HG03159 (cell line): ENCODE measurements around the gene SGMS1.
"Not testable (repeated sequence)": the region's sequence is repeated elsewhere in the genome, so short reads cannot be mapped to it uniquely, and the experiment has no call there.

ENCODE experiments used
- ATAC-seq: cut with Tn5 transposase; IDR thresholded peaks from one replicate; pipeline ENCODE4 v1.9.1; 2021; ENCODE audit warnings: mild to moderate bottlenecking, moderate library complexity; ENCODE audit not compliant: unreplicated experiment

SGMS1 gene

DNA sequence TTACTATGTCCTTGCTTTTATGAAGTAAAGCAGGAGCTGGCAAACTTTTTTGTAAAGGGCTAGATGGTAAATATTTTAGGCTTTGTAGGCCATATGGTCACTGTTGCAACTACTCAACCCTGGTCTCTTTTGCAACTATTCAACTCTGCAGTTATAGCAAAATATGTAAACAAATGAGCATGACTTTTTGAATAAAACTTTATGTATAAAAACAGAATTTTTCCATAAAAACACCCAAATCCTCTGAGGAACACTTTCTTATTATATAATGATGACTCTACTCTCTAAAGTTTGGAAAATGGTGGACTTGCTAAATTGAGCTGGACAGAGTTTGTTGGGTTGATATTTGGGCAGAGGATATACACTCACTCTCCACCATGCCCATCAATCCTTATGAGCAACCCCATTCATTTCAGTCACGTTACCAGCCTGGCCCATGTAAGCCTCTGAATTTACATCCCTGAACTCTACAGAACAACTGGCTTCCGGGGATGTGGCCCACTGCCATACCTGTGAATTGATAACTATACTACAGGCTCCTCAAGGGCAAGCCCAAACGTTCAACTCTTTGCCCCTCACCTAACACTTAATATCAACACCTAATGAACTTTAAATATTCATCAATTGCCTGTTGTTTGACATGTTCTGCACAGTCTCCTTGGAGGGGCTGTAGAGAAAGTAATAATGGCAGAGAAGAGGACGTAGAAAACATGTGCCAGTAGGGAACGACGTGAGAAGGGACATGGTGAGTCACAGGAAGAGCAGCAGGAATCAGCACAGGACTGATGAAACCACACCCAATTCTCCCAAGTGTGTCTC, 37.6 kb downstream of the SGMS1 start:
- no peak for ATAC-seq

GRCh38 chr10:50582766-50583762, 40.7 kb downstream of the SGMS1 start:
- no peak for ATAC-seq

- ATAC-seq, result no peak
These were observed 41.7 kb downstream of the SGMS1 start for GRCh38 chr10:50582046-50582445.

DNA sequence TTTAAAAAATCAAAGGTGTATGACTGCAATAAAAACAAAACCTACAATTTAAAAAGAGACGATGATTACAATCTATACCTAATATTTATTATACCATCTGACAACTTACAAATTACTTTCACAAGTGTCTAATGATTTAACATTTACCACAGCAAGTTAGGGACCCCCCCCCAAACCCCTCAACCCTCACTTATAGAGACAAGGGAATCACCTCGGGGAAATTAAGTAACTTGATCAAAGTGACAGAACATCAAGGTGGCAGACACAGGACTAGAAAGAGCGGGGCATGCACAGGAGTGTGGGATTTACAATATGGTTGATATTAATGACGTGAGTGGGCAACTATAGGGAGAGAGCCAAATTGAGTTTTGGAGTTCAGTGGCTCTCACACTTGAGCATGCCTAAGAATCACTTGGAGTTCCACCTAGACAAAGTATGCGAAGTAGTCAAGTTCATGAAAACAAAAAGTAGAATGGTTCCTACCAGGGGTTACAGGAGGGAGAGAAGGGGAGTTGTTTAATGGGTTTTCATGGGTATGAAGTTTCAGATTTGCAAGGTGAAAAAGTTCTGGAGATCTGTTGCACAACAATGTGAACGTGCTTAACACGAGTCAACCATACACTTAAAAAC, 43.4 kb downstream of the SGMS1 start:
- no peak for ATAC-seq

DNA sequence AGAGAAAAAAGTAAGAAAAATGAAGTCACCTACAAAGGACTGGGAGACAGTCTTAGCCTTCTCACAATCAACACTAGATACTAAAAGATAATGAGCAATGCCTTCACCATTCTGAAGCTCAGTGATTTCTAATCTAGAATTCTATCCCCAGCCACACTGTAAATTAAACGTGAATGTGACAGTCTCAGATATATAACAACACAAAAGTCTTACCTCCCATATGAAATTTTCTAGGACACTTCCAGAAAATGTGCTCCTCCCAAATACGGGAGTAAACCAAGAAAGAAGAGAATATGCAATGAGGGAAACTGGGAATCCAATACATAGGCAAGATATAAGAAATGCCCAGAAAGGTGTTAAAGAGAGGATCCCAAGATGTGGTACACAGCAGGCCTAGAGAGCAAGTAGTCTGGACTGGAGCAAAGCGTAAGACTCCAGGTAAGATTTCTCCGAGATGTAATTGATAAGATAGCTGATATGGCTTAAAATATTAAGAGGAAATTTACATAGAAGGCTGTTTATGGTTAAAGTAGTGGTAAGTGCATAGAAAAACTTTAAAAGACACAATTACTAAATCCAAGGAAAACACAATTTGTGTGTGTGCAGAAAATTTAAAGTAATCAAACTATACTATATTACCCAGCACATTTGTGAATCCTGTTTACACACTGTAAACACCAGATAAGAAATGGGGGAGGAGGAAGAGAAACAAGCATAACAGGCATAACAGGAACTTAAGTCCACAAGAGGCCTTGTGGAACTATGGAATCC, 44.1 kb downstream of the SGMS1 start:
- no peak for ATAC-seq

DNA sequence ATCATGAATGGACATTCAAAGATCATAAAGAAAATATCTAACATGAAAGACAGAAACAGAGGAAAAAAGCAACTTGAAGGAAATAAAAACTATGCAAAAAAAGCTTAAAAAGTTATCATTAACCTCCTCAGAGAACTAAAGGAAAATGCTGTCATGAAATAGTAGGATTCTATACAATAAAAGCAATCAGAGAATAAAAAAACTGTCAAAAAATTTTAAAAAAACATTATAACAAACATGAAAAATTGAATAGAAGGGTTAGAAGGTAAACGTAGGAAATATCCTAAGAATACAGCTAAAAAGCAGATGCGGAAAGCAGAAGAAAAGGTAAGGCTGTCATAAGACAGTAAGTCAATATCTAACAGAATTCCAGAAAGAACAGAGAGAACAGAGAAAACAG, 44.8 kb downstream of the SGMS1 start:
- no peak for ATAC-seq

- no peak for ATAC-seq
These were observed 45.9 kb downstream of the SGMS1 start for GRCh38 chr10:50577681-50578350.

DNA sequence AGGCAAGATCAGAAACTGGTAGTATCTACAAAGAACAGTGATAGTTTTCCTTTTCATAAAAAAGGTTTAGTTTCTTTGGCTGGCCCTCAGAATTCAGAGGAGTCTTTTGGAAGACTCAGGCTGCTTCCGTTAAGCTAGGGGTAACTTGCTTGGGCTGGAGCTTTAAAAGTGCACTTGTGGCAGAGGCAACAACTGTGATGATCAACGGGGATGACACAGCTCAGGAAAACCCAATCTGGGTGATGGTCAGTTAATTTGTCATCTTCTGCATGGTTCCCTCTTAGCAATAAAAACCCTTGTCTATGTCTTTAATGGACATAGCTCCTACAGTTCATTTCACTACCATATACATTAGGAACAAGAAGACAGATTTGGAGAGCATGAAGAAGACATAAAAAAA, 46.7 kb downstream of the SGMS1 start:
- ATAC-seq, result no peak

DNA sequence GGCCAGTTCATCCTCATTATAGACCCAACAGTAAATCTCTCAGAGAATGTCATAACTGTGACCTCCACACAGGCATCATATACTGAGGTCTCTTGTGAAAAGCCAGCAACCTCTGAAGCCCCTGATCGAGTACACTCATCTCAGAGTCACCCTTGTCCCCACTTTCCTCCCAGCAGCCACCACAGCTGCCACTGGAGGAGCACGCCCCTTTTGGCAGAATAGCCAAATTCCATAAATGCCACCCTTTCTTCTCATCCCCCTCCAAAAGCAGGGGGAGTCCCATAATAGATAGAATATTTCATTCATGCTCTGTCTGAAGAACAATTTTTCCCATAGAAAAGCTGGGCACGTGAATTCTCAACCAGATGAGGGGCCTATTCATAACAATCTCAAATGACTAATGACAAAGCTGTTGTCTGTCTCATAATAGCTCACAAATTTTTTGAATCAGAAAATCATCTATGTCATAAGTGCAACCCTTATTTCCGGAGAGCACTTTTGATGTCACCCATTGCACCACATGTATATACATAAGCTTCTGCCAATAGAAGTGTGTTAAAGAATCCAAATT, 47.4 kb downstream of the SGMS1 start:
- ATAC-seq, result no peak

DNA sequence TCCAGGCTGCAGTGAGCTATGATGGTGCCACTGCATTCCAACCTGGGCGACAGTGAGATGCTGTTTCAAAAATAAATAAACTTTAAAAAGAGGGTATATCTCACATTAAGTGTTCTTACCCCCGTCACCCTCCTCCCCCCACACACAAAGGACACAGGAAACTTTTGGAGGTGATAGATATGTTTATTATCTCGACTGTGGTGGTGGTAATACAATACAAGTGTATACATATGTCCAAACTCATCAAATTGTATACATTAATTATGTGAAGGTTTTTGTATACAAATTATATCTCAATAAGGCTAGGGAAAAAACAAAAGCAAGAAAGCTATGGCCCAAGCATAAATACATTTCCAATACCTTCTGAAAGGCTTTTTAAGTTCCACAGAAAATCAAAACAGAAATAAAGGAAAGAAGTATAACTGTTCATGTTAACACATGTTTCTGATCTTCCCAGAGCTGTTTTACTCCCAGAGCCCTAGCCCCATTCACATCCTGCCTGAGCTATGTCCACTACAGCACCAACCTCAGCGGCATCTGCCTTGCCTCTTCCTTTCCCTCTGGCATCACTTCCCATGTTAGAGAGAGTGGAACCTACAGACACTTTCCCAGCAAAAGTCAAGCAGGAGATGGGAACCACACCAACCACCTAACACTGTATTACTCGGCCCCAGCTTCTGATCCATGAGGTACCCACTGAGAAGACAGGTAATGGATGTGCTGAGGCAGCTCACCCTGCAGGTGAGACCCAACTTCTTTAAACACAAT, 48.1 kb downstream of the SGMS1 start:
- no peak for ATAC-seq

GRCh38 chr10:50574931-50575330, 48.8 kb downstream of the SGMS1 start:
- no peak for ATAC-seq

DNA sequence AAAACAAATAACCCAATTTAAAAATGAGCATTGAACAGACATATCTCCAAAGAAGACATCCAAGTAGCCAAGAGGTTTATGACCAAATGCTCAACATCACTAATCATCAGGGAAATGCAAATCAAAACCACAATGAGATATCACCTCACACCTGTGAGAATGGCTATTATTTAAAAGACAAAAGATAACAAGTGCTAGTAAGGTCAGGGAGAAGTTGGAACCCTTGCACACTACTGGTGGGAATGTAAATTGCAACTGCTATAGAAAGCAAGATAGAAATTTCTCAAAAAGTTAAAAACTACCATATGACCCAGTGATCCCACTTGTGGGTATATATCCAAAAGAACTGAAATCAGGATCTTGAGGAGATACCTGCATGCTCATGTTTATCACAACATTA, 49.5 kb downstream of the SGMS1 start:
- ATAC-seq, result no peak

- no peak for ATAC-seq
These were observed 51.7 kb downstream of the SGMS1 start for GRCh38 chr10:50572017-50572491.

- ATAC-seq, result not testable (repeated sequence)
These were observed 55.0 kb downstream of the SGMS1 start for GRCh38 chr10:50568750-50569149.

DNA sequence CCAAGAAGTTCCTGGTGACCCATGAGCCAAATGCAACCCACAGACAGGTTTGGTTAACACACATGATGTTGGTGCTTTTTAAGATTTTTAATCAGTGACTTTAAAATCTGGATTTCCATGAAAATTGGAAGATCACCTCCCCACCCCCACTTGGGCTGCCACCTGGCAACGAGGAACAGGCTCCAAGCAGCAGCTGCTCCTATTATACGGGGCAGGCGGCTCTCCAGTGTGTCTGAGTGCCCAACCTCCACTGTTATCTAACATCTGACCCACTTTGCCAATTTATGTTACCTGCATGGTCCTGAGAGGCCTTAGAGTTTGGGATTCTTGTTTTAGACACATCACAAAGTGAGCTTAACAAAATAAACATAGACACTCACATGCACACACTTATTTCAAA, 56.4 kb downstream of the SGMS1 start:
- ATAC-seq, result no peak

DNA sequence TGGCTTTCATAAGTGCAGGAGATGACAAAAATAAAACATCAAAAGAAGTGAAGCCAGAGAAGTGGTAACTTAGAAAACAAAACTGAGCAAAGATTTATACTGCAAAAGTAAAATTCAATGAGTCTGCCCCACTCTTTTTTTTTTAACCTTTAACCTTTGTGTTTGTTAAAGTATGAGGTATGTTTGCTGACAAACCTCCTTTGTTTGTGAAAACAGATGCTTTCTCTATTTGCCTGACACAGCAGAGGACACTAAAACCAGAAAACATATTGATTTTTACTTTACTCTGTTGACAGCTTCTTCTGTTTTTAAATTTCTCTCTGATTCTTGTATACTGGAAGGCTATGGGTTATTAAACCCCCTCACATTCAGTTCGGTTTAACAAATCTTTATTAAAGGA, 57.6 kb downstream of the SGMS1 start:
- ATAC-seq, result no peak

DNA sequence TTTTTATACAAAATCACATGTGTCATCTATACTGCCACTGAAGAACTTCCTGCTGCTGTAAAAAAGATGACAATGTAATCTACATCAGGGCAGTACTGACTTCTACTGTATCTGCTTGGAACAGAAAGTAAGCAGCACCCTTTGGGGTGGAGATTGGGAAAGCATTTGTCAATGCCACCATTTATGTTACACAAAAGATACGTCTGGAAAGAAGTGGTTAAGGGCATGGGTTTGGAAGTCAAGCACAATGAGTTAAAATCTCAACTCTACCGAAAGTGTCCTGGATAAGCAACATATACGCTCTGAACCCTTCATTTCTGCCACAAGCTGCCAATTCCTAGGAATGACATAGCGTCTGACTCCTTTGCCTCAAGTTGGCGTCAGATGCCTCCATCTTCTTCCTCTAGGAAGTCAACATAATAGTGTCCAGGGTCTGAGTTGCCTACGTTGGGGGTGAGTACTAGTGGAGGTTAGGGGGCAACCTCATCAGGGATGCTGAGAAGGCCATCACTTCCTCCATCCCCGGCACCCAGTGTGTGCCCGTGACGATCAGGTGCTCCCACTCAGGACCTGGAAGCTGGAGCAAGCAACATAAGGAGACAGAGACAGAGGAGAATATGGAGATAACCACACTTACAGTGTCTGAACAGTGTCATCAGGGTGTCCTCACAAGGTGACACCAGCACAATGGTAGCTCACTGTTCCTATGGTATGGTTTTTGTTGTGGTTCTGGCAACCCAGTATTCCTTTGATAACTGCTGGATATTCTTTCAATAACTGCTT, 58.3 kb downstream of the SGMS1 start:
- ATAC-seq, result no peak

- no peak for ATAC-seq
These were observed 59.9 kb downstream of the SGMS1 start for GRCh38 chr10:50563906-50564305.
